ENCODE results near the gene COMMD9.
"Not testable (repeated sequence)": the region's sequence is repeated elsewhere in the genome, so short reads cannot be mapped to it uniquely, and the experiment has no call there.

COMMD9 gene

GRCh38 chr11:36289226-36289852, at the start of gene COMMD9:
Gene COMMD9, minus strand, starts transcription at chr11:36289424. Its CDS starts 12 bp downstream, at chr11:36289412.
- peak; percentile 89 to 90 for DNase-seq (ENCODE audit: low read depth in 2 of 2)

DNA sequence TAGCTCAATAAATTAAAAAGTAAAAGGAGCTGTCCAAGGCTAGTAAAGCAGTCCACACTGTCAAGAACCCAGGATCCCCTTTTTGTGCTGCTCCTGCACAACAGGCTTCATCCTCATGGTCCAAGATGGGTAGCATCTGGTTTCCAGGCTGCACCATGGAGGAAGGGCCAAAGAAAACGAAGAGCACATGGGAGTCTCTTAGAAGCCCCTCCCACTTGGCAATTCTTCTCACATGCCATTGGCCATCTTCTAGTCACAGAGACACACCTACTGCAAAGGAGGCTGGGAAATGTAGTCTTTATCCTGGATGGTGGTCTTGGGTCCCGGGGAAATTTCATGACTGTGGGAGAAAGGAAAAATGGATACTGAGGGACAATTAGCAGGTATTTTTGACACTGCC, 44.7 kb upstream of the COMMD9 start:
- DNase-seq (ENCODE audit: low read depth in 2 of 2) = no peak

DNA sequence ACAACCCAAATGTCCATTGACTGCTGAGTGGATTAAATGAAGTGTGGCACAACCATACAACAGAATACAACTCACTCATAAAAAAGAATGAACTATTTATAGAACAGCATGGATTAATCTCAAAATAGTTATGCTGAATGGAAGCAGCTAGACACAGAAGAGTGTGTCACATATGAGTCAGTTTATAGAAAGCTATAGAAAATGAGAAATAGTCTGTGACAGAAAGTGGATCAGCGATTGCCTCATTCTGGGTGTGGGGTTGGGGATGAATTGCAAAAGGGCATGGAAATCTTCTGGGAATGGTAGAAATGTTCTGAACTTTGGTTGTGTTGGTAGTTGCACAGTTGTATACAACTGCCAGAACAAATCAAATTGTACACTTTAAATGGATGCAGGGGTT, 44.2 kb upstream of the COMMD9 start:
- no peak for DNase-seq (ENCODE audit: low read depth in 2 of 2)

- DNase-seq (ENCODE audit: low read depth in 2 of 2) = no peak
These were observed 41.2 kb upstream of the COMMD9 start for GRCh38 chr11:36330411-36330810.

DNA sequence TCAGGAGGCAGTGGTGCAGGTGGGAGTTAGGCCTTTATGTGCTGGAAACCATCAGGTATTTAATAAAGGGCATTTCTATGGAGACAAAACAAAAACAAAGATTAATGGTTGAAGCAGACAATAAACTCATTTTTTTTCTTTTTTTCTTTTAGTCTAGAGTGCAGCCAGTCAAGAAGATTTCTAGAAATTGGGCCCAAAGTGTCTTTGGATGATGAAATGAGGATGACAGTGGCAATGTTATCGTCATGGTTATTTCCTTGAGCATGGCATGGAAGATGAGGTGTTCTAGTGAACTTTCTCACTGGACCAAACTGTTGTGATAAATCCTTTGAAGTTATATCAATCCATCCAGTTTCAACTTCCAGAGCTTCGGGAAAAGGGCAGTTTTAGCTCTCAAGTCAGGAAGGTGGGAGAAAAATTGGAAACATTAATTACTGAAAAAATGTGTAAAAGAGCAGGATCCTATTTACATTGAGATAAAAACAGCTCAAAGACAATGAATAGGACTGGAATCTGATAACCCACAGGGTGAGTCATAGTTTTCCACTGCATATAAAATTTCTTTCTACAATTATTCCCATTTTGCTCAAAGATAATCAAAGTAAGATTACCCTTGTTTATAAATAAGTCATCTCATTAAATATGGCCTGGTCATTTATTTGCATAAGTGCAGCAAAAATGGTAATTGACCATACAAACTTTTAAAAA, 39.9 kb upstream of the COMMD9 start:
- DNase-seq (ENCODE audit: low read depth in 2 of 2) = no peak

DNA sequence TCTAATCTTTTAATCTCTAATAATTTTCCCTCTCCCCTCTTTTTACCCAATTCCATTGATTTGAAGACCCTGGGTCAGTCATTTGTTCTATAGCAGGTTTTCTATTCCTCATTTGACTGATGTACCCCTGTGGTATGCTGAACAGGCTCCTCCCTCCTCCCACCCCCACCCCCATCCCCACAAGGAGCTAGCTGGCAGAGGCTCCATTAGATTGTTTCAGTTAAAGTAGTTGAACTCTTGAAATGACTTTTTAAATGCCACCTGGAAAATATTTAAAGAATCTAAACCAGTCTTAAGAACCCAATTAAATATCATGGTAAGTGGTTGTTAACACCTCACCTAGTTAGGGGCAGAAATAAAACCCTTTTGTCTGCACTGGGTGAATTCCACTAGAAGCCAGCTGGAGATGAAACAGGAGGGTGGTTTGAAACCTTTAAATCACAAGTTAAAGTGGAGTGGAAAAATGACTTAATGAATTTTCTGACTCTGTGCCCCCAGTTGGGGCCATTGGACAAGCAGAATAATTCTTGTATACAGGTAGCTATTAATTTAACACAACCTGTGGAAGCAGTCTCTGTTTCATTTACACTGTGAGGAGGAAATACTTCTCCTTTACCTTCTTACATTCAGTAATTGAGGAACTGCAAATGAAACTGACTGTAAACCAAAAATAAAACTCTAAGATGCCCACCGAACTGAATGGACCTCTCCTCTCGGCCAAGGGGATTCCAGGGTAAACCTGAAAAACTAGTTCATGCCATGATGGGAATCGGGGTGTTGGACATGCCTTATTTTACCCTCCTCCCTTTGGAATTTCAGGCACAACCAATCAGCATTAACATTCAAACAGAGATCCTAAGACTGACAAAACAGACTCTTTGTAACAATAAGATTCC, 37.5 kb upstream of the COMMD9 start:
- DNase-seq (ENCODE audit: low read depth in 2 of 2) = no peak

GRCh38 chr11:36325403-36325802, 36.2 kb upstream of the COMMD9 start:
- not testable (repeated sequence) for DNase-seq (ENCODE audit: low read depth in 2 of 2)

DNA sequence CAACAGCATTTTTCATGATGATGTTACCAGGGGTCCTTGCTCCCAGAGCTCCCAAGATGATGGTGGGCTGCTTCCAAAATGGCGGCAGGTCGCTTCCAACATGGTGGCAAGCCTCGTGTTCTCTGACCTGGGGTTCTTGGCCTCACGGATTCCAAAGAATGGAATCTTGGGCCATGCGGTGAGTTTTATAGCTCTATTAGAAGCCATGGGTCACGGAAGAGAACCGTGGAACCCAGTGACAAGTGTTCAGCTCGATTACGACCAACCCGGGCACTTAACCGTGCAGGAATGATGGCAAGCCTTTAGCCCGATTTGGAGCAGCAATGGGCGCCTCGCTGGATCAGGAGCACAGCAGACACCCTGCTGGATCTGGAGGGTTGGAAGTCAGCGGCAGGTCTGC, 35.7 kb upstream of the COMMD9 start:
- DNase-seq (ENCODE audit: low read depth in 2 of 2) = not testable (repeated sequence)

GRCh38 chr11:36317992-36318391, 28.8 kb upstream of the COMMD9 start:
- no peak for DNase-seq (ENCODE audit: low read depth in 2 of 2)

GRCh38 chr11:36316049-36316448, 26.8 kb upstream of the COMMD9 start:
- no peak for DNase-seq (ENCODE audit: low read depth in 2 of 2)

GRCh38 chr11:36314434-36314767, 25.2 kb upstream of the COMMD9 start:
- DNase-seq (ENCODE audit: low read depth in 2 of 2) = no peak

DNA sequence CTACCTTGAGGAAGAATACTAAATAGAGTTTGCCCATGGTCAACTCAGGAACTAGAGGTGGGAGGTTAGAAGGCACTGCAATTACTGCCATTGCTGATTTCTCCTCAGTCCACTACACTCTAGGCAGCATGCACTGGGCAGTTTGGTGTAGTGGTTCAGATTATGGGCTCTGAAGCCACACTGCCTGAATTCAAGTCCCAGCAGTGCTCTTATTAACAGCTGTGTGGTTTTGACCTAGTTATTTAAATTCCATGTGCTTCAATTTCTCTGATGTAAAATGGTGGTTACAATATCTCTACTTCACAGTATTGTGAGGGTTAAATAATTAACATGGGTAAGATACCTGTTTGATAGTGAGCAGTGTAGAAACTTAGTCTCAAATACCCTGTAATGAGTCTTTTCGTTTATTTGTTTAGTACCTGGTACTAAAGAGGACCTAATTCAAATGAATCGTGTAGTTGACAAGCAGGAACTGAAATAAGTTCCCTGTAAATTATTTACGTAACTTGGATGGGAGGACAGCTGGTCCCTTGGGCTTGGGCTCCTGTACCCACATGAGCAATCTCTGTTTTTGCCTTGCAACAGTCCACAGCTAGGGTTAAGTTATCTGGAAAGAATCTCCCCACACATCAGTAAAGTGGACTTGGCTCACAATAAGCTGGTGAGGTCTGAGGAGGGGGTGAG, 24.7 kb upstream of the COMMD9 start:
- DNase-seq (ENCODE audit: low read depth in 2 of 2) = no peak

GRCh38 chr11:36312611-36313472, 23.6 kb upstream of the COMMD9 start:
- no peak for DNase-seq (ENCODE audit: low read depth in 2 of 2)

GRCh38 chr11:36311926-36312595, 22.8 kb upstream of the COMMD9 start:
- DNase-seq (ENCODE audit: low read depth in 2 of 2) = no peak

DNA sequence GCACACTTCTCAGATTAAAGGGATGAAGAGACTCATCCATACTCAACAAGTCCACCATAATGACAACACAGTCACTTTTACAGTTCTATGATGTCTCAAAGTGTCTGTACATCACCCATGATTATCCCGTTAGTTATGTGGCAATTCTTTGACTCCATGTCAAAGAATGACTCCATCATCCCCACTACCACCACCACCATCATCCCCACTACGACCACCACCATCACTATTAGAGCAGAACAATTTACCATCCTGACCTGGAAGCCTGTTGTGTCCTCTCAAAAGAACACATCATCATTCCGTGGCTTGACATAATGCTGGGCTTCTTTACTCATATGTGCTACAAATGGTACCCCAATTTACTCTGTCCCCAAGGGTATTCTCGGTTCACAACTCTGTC, 20.6 kb upstream of the COMMD9 start:
- DNase-seq (ENCODE audit: low read depth in 2 of 2) = no peak

- DNase-seq (ENCODE audit: low read depth in 2 of 2) = no peak
These were observed 19.4 kb upstream of the COMMD9 start for GRCh38 chr11:36308577-36308976.

DNA sequence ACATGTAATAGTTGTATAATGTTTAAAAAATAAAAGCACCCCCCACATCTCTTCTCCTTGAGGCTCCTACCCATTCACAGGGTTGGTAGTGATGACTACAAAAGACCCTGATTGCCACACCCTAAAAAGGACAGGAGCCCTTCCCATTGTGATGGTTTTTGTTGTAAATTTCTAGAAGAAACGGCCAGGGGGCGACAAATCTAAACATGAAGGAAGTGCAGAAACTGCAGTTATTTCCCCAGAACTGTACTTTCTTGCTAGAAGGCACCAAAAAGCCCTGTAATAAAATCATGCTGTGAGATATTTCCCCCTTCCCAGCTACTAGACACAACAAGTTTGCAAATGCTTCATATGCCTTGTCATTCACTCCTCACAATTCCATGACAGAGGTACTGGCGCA, 17.7 kb upstream of the COMMD9 start:
- DNase-seq (ENCODE audit: low read depth in 2 of 2) = no peak

DNA sequence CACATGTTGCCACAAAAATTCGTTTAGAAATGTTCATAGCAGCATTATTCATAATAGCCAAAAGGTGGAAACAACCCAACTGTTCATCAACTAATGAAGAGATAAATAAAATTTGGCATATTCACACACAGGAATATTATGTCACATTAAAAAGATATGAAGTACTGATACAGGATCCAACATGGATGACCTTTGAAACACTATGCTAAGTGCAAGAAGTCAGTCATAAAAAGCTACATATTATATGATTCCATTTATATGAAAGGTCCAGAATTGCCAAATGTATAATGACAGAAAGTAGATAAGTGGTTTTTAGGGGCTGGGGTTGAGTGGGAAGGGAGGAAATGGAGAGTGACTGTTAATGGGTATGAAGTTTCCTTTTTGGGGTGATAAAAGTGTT, 15.8 kb upstream of the COMMD9 start:
- DNase-seq (ENCODE audit: low read depth in 2 of 2) = no peak

DNA sequence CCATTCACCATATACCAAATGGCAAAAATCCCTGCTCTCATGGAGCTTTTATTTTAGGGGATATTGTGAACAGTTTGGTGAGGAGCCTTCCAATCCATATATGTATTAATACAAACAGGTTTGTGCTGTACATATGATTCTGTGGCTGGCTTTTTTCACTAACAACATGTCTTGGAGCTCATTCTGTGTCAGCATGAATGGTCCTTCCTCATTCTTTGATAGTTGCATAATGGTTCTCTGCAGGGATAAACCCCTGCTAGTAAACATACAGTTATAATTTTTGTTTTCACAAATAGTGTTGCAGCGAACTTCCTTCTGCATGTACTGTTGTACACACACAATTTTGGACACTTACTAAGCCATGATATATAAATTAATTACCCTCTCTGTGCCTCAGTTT, 15.1 kb upstream of the COMMD9 start:
- DNase-seq (ENCODE audit: low read depth in 2 of 2) = no peak

GRCh38 chr11:36300650-36301049, 11.4 kb upstream of the COMMD9 start:
- DNase-seq (ENCODE audit: low read depth in 2 of 2) = no peak
